NB4 (cell line): ENCODE data around the gene RFPL1.

ENCODE experiments used
- DNase-seq: peaks from one replicate; pipeline ENCODE4 v3.0.0; 2010; ENCODE audit warnings: low read depth
- H3K4me3 ChIP-seq: one replicate; pipeline ENCODE4 v1.5.1; 2011; ENCODE audit warnings: mild to moderate bottlenecking, low read depth, low read length, moderate library complexity
- CTCF ChIP-seq: IDR thresholded peaks from one replicate; pipeline ENCODE4 v1.5.1; 2012; ENCODE audit warnings: low read depth, low read length
- MAX ChIP-seq: IDR thresholded peaks from 2 replicates; pipeline ENCODE4 v1.6.1; 2011; ENCODE audit warnings: low read depth, low read length
- MYC ChIP-seq: IDR thresholded peaks from 2 replicates; pipeline ENCODE4 v1.6.1; 2011; ENCODE audit warnings: low read depth, low read length
- POLR2A ChIP-seq: IDR thresholded peaks from 2 replicates; pipeline ENCODE4 v1.6.1; 2011; ENCODE audit warnings: mild to moderate bottlenecking; ENCODE audit not compliant: insufficient read length; ENCODE audit errors: extremely low read depth

Gene RFPL1

GRCh38 chr22:29470159-29470855 is 31.9 kb downstream of the RFPL1 start:
- DNase-seq = peak; percentile 81
- H3K4me3 ChIP-seq = no peak overlapping the region
- TF ChIP-seq POLR2A (no peak), MAX (0 out of 2 replicates have a peak, but pooled peaks have one; percentile 17), MYC (no peak), CTCF (peak; percentile 89)

GRCh38 chr22:29473001-29473400 is 34.6 kb downstream of the RFPL1 start:
- H3K4me3 ChIP-seq = no peak overlapping the region
- peak; percentile 32 for DNase-seq
- TF ChIP-seq MAX (no peak), POLR2A (no peak), MYC (no peak), CTCF (no peak)

- TF ChIP-seq CTCF (no peak), POLR2A (no peak), MYC (no peak), MAX (no peak)
Measured at GRCh38 chr22:29475550-29475949, 37.2 kb downstream of the RFPL1 start.

GRCh38 chr22:29476116-29476515 is 37.7 kb downstream of the RFPL1 start:
- TF ChIP-seq CTCF (no peak), MAX (no peak), POLR2A (no peak), MYC (no peak)

More at GRCh38 chr22:29475550-29475949, 37.2 kb downstream of the RFPL1 start:
- DNase-seq = peak; percentile 66
- H3K4me3 ChIP-seq = no peak overlapping the region

GRCh38 chr22:29477723-29478318 is 39.4 kb downstream of the RFPL1 start:
- no peak overlapping the region for H3K4me3 ChIP-seq
- TF ChIP-seq MAX = no peak
- TF ChIP-seq POLR2A = no peak
- no peak for DNase-seq

More at GRCh38 chr22:29476116-29476515, 37.7 kb downstream of the RFPL1 start:
- H3K4me3 ChIP-seq = no peak overlapping the region
- DNase-seq = no peak

- TF ChIP-seq POLR2A (no peak), MAX (no peak), CTCF (no peak), MYC (no peak)
- DNase-seq = peak; percentile 42
- no peak overlapping the region for H3K4me3 ChIP-seq
Measured at GRCh38 chr22:29478326-29479276, 40.2 kb downstream of the RFPL1 start.
